Kidney tubule cell (primary cell): ENCODE measurements around the gene KIF22.

Experiments
- DNase-seq: peaks from one replicate; pipeline ENCODE4 v3.0.0-alpha.2; 2018; ENCODE audit warnings: low spot score

KIF22 gene

GRCh38 chr16:29841631-29842030 lies 51.1 kb downstream of the KIF22 start:
- DNase-seq = no peak

DNA sequence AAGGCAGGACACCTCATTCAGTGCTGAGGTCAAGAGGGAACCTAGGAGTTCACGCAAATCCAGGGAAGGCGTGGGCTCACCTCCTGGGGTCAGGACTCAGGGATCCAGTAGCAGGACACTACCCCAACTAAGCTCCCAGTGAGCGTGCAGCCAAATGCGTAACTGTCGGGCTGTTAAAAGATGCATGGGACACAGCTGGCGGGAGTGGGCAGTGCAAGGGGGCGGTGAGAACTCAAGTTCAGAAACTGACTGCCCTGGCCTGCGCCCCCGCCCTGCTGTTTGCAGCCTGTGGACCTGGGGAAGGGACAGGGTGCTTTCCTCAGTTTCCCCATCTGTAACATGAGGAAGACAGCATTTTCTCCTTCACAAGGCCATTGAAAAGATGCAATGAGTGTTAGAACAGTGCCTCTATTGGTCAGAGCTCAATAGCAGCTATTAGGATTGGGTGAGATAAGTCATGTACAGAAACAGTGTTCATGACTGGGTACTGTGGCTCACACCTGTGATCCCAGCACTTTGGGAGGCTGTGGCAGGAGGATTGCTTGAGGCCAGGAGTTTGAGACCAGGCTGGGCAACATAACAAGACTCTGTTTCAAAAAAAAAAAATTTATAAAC lies 52.3 kb downstream of the KIF22 start:
- DNase-seq = no peak

GRCh38 chr16:29843931-29844330 lies 53.4 kb downstream of the KIF22 start:
- DNase-seq = no peak

- no peak for DNase-seq
Observed at GRCh38 chr16:29844575-29845331, 54.2 kb downstream of the KIF22 start.

DNA sequence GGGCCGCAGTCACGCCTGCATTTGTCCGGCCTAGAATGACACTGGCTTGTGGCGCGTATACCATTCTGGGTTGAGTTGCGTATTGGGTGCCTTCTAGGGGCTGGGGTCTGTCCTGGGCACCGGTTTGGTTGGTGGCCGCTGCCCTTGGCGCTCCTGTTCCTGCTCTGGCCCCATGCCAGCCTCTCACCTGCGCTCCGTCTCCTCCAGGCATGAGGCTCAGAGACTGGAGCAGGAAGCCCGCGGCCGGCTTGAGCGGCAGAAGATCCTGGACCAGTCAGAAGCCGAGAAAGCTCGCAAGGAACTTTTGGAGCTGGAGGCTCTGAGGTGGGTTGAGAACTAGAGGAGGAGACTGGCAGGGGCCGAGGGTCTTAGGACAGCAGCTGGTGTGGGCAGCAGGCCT lies 55.1 kb downstream of the KIF22 start:
- no peak for DNase-seq

GRCh38 chr16:29848420-29849297 lies 58.1 kb downstream of the KIF22 start:
- DNase-seq = peak; percentile 65

DNA sequence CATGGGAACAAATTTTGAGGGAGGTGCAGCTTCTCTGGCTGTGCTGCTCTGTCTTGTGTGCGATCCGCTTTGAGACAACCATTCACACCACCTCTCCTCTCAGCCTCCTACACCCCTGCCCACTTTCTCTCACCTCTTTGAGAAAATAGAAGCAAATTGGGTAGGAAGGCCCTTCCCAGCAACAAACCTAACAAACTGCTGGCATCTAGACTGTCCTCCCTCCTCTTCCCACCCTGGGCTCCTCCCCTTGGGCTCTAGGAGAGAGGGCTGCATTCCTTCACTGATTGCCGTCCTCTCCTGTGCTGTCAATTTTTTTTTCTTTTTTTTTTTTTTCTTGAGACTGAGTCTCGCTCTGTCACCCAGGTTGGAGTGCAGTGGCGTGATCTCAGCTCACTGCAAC lies 59.0 kb downstream of the KIF22 start:
- no peak for DNase-seq

GRCh38 chr16:29850998-29851397 lies 60.4 kb downstream of the KIF22 start:
- no peak for DNase-seq

GRCh38 chr16:29852654-29853053 lies 62.1 kb downstream of the KIF22 start:
- no peak for DNase-seq

- peak; percentile 24 for DNase-seq
Observed at GRCh38 chr16:29854520-29855100, 64.1 kb downstream of the KIF22 start.
